HG03139 (cell line): ENCODE measurements around the gene MOV10.
"Not testable (repeated sequence)": the region's sequence is repeated elsewhere in the genome, so short reads cannot be mapped to it uniquely, and the experiment has no call there.

Source experiments
- ATAC-seq: cut with Tn5 transposase; IDR thresholded peaks from one replicate; pipeline ENCODE4 v1.9.1; 2021; ENCODE audit not compliant: unreplicated experiment

Gene MOV10

GRCh38 chr1:112712191-112712590 is 37.7 kb downstream of the MOV10 start:
- ATAC-seq, result no peak

GRCh38 chr1:112712701-112713128 is 38.3 kb downstream of the MOV10 start:
- ATAC-seq, result no peak

- ATAC-seq, result no peak
Measured at GRCh38 chr1:112713466-112714312, 39.2 kb downstream of the MOV10 start.

- no peak for ATAC-seq
Measured at GRCh38 chr1:112714313-112715263, 40.1 kb downstream of the MOV10 start.

GRCh38 chr1:112715264-112716053 is 41.0 kb downstream of the MOV10 start, which contains the start of gene PPM1J:
TSS of gene PPM1J (minus strand) at chr1:112715332. CDS start at chr1:112715301, 31 bp downstream.
- peak; percentile 66 for ATAC-seq

GRCh38 chr1:112716133-112716720 is 41.8 kb downstream of the MOV10 start:
- ATAC-seq, result peak; percentile 35

- no peak for ATAC-seq
Measured at GRCh38 chr1:112717263-112717873, 42.9 kb downstream of the MOV10 start.

- no peak for ATAC-seq
Measured at GRCh38 chr1:112718691-112719418, 44.4 kb downstream of the MOV10 start.

- no peak for ATAC-seq
Measured at GRCh38 chr1:112719706-112720105, 45.2 kb downstream of the MOV10 start.

GRCh38 chr1:112720800-112721199 is 46.3 kb downstream of the MOV10 start:
- ATAC-seq, result no peak

GRCh38 chr1:112721294-112721693 is 46.8 kb downstream of the MOV10 start:
- not testable (repeated sequence) for ATAC-seq

- no peak for ATAC-seq
Measured at GRCh38 chr1:112721966-112722524, 47.6 kb downstream of the MOV10 start.

GRCh38 chr1:112722601-112723510 is 48.4 kb downstream of the MOV10 start:
- no peak for ATAC-seq

- no peak for ATAC-seq
Measured at GRCh38 chr1:112723511-112723839, 49.0 kb downstream of the MOV10 start.

GRCh38 chr1:112724240-112724639 is 49.8 kb downstream of the MOV10 start:
- ATAC-seq, result not testable (repeated sequence)

- no peak for ATAC-seq
Measured at GRCh38 chr1:112727716-112728115, 53.3 kb downstream of the MOV10 start.

- ATAC-seq, result not testable (repeated sequence)
Measured at GRCh38 chr1:112728306-112728971, 54.0 kb downstream of the MOV10 start.
